CD4-positive, alpha-beta T cell (primary cell): Measurements from ENCODE around the gene ZNF385B. TPM values are rescaled to one million over a fixed set of nuclear protein-coding genes. Genes with fewer than 3 reads are reported as not detected.

Experiments used
- ATAC-seq: fragments of 200-7000 bp; cut with Tn5 transposase; one replicate; pipeline ENCODE4 v1.10.0; 2022; ENCODE audit warnings: mild to moderate bottlenecking; ENCODE audit not compliant: poor library complexity
- CTCF ChIA-PET: fragments of 350-600 bp; sonication (Branson Sonifier 250); formaldehyde crosslinking; loops from one replicate; lab custom pipeline; 2021; ENCODE audit warnings: antibody characterized with exemption, inconsistent platforms; lab: Charles Lee
- POLR2A ChIA-PET: fragments of 350-600 bp; sonication (Branson Sonifier 250); formaldehyde crosslinking; loops from one replicate; lab custom pipeline; 2021; ENCODE audit warnings: antibody characterized with exemption, inconsistent platforms; lab: Charles Lee
- DNase-seq, 14 experiments: peaks; one replicate each; pipeline ENCODE4 v3.0.0-alpha.2; 2013 to 2020; ENCODE audit warnings: mixed read lengths in 2 of 14
- H3K27ac ChIP-seq, 2 donors: one replicate each; pipeline versions ENCODE4 v1.5.1 to v1.7.0; 2013; ENCODE audit warnings: low read length in 2 of 2, low read depth in 1 of 2, mild to moderate bottlenecking in 1 of 2
- H3K27me3 ChIP-seq, 2 experiments: 1 replicate in 1 of 2; 2 replicates in 1 of 2; pipeline versions ENCODE4 v1.6.1 to v1.7.0; 2013; ENCODE audit warnings: low read length in 2 of 2, control low read depth in 1 of 2, mild to moderate bottlenecking in 1 of 2, moderate library complexity in 1 of 2; ENCODE audit not compliant: insufficient read depth in 2 of 2, control insufficient read depth in 1 of 2
- H3K36me3 ChIP-seq: one replicate; pipeline ENCODE4 v1.6.1; 2013; ENCODE audit warnings: low read length, control low read depth; ENCODE audit not compliant: insufficient read depth
- H3K4me1 ChIP-seq: one replicate; pipeline ENCODE4 v1.6.1; 2013; ENCODE audit warnings: low read length, control low read depth; ENCODE audit not compliant: insufficient read depth
- H3K4me3 ChIP-seq: one replicate; pipeline ENCODE4 v1.5.1; 2013; ENCODE audit warnings: mild to moderate bottlenecking, low read length, moderate library complexity
- H3K9me3 ChIP-seq, 2 experiments: 1 replicate in 1 of 2; 2 replicates in 1 of 2; pipeline versions ENCODE4 v1.6.1 to v1.7.0; 2013; ENCODE audit warnings: low read length in 2 of 2, mild to moderate bottlenecking in 2 of 2, control low read depth in 1 of 2, moderate library complexity in 1 of 2; ENCODE audit not compliant: control insufficient read depth in 1 of 2, insufficient read depth in 1 of 2
- H3K27ac Mint-ChIP-seq: one replicate; pipeline ENCODE4 v1.8.0; 2020; ENCODE audit warnings: mixed read lengths
- H3K27me3 Mint-ChIP-seq: one replicate; pipeline ENCODE4 v1.8.0; 2021; ENCODE audit warnings: mixed read lengths
- H3K36me3 Mint-ChIP-seq: one replicate; pipeline ENCODE4 v1.8.0; 2021; ENCODE audit warnings: low read depth, mixed read lengths
- H3K4me1 Mint-ChIP-seq: one replicate; pipeline ENCODE4 v1.8.0; 2021; ENCODE audit warnings: low read depth, mixed read lengths
- H3K4me3 Mint-ChIP-seq: one replicate; pipeline ENCODE4 v1.8.0; 2020; ENCODE audit warnings: mild to moderate bottlenecking, mixed read lengths
- H3K9me3 Mint-ChIP-seq: one replicate; pipeline ENCODE4 v1.8.0; 2020; ENCODE audit warnings: mixed read lengths
- intact Hi-C, 2 experiments: fragments of 100-400 bp; cut with DNase I in 1 of 2; cut with micrococcal nuclease in 1 of 2; formaldehyde crosslinking; loops; one replicate each; pipeline versions ENCODE4 v1.15.1 to v1.9.0; 2023 to 2025; cut with DNase I, micrococcal nuclease
- total RNA-seq, 174 experiments: library from RNA in 2 of 174; stranded (reverse) in 2 of 174; gene quantifications; one replicate each; pipeline ENCODE4 v1.2.3 and lab custom pipeline; 2021 to 2026
- TF ChIP-seq, protein P1 (sequence below): fragments of 200-600 bp; IDR thresholded peaks from one replicate; pipeline ENCODE4 v1.8.0; 2022; ENCODE audit warnings: antibody characterized with exemption, mild to moderate bottlenecking

ZNF385B gene
- total RNA-seq, 2 experiments from 2014 or later = not detected

- Histone ChIP-seq H3K4me1 (no peaks in the 10 kb centered on the region), H3K27ac (no peak overlapping the region), H3K36me3 (no peaks in the 10 kb centered on the region), H3K9me3 (no peaks in the 10 kb centered on the region), H3K27me3 (no peaks in the 10 kb centered on the region), H3K4me3 (no peak overlapping the region)
- Mint-ChIP-seq H3K4me3 (no peak overlapping the region), H3K27me3 (no peaks in the 10 kb centered on the region), H3K4me1 (no peaks in the 10 kb centered on the region), H3K9me3 (peaks cover 3% of the 10 kb centered on the region), H3K27ac (no peak overlapping the region), H3K36me3 (no peaks in the 10 kb centered on the region)
- ChIA-PET POLR2A (no interaction called here), CTCF (no interaction called here)
- intact Hi-C loops = no loop called here
- ATAC-seq (no peak), DNase-seq (no peak)
- TF ChIP-seq, protein P1, sequence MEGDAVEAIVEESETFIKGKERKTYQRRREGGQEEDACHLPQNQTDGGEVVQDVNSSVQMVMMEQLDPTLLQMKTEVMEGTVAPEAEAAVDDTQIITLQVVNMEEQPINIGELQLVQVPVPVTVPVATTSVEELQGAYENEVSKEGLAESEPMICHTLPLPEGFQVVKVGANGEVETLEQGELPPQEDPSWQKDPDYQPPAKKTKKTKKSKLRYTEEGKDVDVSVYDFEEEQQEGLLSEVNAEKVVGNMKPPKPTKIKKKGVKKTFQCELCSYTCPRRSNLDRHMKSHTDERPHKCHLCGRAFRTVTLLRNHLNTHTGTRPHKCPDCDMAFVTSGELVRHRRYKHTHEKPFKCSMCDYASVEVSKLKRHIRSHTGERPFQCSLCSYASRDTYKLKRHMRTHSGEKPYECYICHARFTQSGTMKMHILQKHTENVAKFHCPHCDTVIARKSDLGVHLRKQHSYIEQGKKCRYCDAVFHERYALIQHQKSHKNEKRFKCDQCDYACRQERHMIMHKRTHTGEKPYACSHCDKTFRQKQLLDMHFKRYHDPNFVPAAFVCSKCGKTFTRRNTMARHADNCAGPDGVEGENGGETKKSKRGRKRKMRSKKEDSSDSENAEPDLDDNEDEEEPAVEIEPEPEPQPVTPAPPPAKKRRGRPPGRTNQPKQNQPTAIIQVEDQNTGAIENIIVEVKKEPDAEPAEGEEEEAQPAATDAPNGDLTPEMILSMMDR = no peak
Measured at GRCh38 chr2:179532863-179533278, 328.5 kb downstream of the ZNF385B start.

DNA sequence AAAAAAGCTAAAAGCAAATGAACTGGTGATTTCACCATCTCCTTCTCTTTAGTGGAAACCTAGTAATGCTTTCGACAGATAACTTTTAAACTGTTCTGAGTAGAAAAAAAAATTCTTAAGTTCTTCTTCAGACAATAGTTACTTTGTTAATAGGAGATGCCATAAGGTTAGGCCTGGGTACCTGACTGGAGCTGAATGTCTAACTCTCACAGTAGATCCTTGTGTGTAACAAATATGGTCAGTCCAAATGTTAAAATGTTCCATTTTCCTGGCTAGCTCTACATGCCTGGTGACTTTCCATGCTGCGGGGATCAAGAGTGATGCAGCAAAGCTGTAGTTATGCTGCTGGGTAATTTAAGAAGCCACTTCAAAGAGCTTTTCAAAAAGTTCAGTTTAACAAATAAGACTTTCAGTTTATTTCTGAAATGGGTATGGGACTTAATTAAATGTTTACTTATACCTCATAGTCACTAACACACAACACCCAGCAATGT, 332.8 kb downstream of the ZNF385B start:
- no peaks in the 10 kb centered on the region for H3K4me1 ChIP-seq
- DNase-seq = no peak
- no peak overlapping the region for H3K27ac ChIP-seq
- no peaks in the 10 kb centered on the region for H3K36me3 ChIP-seq
- Mint-ChIP-seq H3K27me3 (no peaks in the 10 kb centered on the region), H3K9me3 (no peaks in the 10 kb centered on the region), H3K4me3 (no peak overlapping the region), H3K36me3 (no peaks in the 10 kb centered on the region), H3K4me1 (no peaks in the 10 kb centered on the region), H3K27ac (no peak overlapping the region)
- ATAC-seq = no peak
- CTCF ChIA-PET = no interaction called here
- peaks cover 0 to 5% of the 10 kb centered on the region in 2 experiments for H3K9me3 ChIP-seq
- no peak overlapping the region for H3K4me3 ChIP-seq
- TF ChIP-seq, protein P1 = no peak
- POLR2A ChIA-PET = no interaction called here
- intact Hi-C loops = no loop called here
- H3K27me3 ChIP-seq = no peaks in the 10 kb centered on the region

DNA sequence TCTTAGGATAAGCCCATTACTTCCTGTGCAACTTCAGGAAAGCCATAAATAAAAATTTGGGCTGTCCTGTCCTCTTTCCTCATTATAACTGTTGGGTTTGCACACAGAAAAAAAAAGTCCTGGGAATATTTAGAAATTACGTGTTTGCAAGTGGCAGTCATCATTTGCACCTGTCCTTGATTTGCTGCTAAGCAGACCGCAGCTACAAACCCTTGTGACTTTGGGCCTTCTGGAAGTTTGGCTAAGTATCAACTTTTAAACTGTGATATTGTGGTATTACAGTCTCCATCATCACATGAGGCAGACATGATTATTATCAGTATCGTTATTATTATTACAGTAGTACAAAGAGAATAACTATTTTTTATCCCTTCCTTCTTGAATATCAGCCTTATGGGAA, 336.1 kb downstream of the ZNF385B start:
- POLR2A ChIA-PET = no interaction called here
- Histone ChIP-seq H3K9me3 (peaks cover 0 to 5% of the 10 kb centered on the region in 2 experiments), H3K4me1 (no peaks in the 10 kb centered on the region), H3K4me3 (no peak overlapping the region), H3K27me3 (no peaks in the 10 kb centered on the region), H3K36me3 (no peaks in the 10 kb centered on the region), H3K27ac (no peak overlapping the region)
- Mint-ChIP-seq H3K9me3 (no peaks in the 10 kb centered on the region), H3K36me3 (no peaks in the 10 kb centered on the region), H3K4me3 (no peak overlapping the region), H3K27ac (no peak overlapping the region), H3K27me3 (peaks cover 4% of the 10 kb centered on the region), H3K4me1 (no peaks in the 10 kb centered on the region)
- DNase-seq = no peak
- intact Hi-C loops = no loop called here
- CTCF ChIA-PET = interaction anchor here (0.5 kb wide), 1 partner anchor 49 kb away, joined by 3 read pairs; no protein-coding TSS in a partner anchor
- no peak for ATAC-seq
- TF ChIP-seq, protein P1 = no peak
